ENCODE results near the gene AGK.

The AGK gene

DNA sequence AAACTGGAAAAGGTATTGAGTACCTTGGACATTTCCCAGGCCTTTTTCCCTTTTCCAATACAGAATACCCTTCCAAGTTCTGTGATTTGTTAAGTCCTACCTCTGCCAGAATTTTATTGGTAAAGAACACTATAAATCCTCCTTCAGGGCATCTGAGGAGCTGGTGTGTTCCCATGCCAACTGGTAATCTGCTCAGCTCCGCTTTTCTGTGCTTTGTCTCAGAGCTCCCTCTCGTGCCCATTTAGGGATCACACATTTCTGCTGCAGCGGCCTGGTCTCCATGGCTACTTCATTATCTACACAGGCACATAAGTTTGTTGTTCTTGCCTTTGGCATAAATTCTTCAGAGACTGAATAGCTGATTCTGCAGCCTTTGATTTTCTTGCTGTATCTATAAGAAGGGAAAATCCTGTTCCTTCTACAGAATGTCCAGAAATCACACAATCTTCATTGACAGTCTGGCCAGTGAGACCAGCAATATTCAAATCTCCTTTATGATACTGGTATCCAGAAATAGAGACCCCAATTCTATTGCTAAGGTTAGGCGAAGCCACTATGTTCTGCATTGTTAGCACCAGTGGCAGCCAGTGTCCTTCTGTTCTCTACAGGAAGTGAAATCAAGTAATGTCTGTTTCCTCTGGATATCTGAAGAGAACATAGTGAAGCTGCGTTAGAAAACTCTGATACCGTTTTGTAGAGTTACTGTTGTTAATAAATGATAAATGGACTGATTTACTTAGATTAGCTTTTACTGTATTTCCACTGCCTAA, 98.8 kb downstream of the AGK start:
- DNase-seq = peak; percentile 73
- no peaks in the 10 kb centered on the region for H3K27me3 ChIP-seq (ENCODE audit: insufficient read depth, low read depth, severe bottlenecking)

DNA sequence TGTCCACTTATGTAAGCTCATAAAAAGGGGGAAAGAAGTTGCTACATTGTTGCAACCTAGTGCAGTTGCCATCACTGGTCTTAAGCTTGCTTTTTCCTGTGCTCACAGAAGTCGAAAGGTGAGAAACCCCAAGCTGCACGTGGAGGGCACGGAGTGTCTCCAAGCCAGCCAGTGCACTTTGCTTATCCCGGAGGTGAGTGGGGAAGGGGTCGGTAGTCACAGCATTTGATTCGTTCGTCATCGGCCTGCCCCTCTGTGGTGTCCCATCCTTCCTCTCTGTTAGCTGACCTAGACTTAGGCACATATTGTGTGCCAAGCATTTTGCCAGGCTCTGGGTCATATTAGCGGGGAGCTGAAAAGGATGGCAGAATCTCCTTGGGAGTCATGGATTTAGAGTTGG, 100.2 kb downstream of the AGK start:
- DNase-seq = no peak
- Histone ChIP-seq H3K9me3 (ENCODE audit: severe bottlenecking) (no peaks in the 10 kb centered on the region), H3K36me3 (peaks cover 8% of the 10 kb centered on the region), H3K4me3 (ENCODE audit: low read depth, low read length) (no peak overlapping the region), H3K27ac (no peak overlapping the region), H3K27me3 (ENCODE audit: insufficient read depth, low read depth, severe bottlenecking) (no peaks in the 10 kb centered on the region)
- TF ChIP-seq, protein P1, sequence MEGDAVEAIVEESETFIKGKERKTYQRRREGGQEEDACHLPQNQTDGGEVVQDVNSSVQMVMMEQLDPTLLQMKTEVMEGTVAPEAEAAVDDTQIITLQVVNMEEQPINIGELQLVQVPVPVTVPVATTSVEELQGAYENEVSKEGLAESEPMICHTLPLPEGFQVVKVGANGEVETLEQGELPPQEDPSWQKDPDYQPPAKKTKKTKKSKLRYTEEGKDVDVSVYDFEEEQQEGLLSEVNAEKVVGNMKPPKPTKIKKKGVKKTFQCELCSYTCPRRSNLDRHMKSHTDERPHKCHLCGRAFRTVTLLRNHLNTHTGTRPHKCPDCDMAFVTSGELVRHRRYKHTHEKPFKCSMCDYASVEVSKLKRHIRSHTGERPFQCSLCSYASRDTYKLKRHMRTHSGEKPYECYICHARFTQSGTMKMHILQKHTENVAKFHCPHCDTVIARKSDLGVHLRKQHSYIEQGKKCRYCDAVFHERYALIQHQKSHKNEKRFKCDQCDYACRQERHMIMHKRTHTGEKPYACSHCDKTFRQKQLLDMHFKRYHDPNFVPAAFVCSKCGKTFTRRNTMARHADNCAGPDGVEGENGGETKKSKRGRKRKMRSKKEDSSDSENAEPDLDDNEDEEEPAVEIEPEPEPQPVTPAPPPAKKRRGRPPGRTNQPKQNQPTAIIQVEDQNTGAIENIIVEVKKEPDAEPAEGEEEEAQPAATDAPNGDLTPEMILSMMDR (IDR thresholded peaks at IDR 0.05; ENCODE audit: low read depth, low read length) = no peak

More for the DNA sequence above, 98.8 kb downstream of the AGK start:
- TF ChIP-seq, protein P1 (IDR thresholded peaks at IDR 0.05; ENCODE audit: low read depth, low read length) = peak; percentile 82
- Histone ChIP-seq H3K27ac (no peak overlapping the region), H3K4me3 (ENCODE audit: low read depth, low read length) (no peak overlapping the region), H3K9me3 (ENCODE audit: severe bottlenecking) (no peaks in the 10 kb centered on the region), H3K36me3 (peaks cover 11% of the 10 kb centered on the region)

DNA sequence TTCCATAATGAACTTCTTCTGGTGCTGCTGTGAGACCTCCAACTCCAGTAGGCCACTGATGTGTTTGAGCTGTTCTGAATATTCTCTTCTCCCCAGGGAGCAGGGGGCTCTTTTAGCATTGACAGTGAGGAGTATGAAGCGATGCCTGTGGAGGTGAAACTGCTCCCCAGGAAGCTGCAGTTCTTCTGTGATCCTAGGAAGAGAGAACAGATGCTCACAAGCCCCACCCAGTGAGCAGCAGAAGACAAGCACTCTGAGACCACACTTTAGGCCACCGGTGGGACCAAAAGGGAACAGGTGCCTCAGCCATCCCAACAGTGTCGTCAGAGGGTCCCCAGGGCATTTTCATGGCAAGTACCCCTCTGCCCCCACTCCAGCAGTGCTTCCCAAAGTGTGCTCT, 101.5 kb downstream of the AGK start:
- no peaks in the 10 kb centered on the region for H3K27me3 ChIP-seq (ENCODE audit: insufficient read depth, low read depth, severe bottlenecking)
- TF ChIP-seq, protein P1 (IDR thresholded peaks at IDR 0.05; ENCODE audit: low read depth, low read length) = no peak
- peaks cover 8% of the 10 kb centered on the region for H3K36me3 ChIP-seq
- no peak overlapping the region for H3K4me3 ChIP-seq (ENCODE audit: low read depth, low read length)
- DNase-seq = no peak
- no peak overlapping the region for H3K27ac ChIP-seq
- no peaks in the 10 kb centered on the region for H3K9me3 ChIP-seq (ENCODE audit: severe bottlenecking)

DNA sequence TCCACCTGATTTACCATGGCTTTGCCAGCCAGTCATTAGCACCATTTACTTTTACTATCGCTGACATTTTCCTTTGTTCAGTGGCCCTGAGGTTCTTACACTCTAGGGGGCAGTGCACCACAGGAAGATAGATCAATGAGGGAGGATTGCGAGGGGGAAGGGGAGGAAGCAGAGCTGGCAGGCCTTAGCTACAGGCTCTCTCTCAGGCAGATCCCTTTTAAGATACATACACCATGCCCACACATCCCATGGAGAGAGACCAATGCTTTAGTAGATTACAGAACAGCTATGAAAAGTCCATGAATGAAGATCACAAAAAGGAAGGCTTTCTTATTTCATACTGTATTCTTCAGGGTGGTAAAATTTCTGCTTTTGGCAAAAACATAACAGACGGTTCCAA, 103.3 kb downstream of the AGK start:
- Histone ChIP-seq H3K9me3 (ENCODE audit: severe bottlenecking) (no peaks in the 10 kb centered on the region), H3K36me3 (peaks cover 6% of the 10 kb centered on the region), H3K4me3 (ENCODE audit: low read depth, low read length) (no peak overlapping the region), H3K27ac (no peak overlapping the region), H3K27me3 (ENCODE audit: insufficient read depth, low read depth, severe bottlenecking) (no peaks in the 10 kb centered on the region)
- TF ChIP-seq, protein P1 (IDR thresholded peaks at IDR 0.05; ENCODE audit: low read depth, low read length) = peak; percentile 72
- DNase-seq = peak; percentile 79

DNA sequence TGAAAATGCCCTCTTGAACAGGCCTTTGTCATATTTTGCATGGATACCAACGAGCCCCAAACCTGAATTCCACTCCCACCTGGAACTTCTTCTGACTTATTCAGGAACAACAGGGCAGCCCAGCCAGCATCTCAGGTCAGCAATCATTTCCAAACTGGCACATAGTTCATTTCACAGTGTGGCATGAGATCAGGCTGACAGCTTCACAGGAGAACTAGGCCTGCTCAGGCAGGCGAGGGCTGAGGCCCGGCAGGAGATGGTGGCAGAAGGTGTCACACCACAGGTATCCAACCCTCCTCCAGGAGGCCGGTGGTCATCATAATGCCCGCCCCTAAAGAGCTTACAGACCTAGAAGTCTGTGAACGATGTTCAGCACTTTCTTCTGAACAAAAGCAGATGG, 108.3 kb downstream of the AGK start:
- no peaks in the 10 kb centered on the region for H3K9me3 ChIP-seq (ENCODE audit: severe bottlenecking)
- TF ChIP-seq, protein P1 (IDR thresholded peaks at IDR 0.05; ENCODE audit: low read depth, low read length) = no peak
- no peak for DNase-seq
- H3K36me3 ChIP-seq = no peaks in the 10 kb centered on the region
- H3K4me3 ChIP-seq (ENCODE audit: low read depth, low read length) = no peak overlapping the region
- no peak overlapping the region for H3K27ac ChIP-seq
- no peaks in the 10 kb centered on the region for H3K27me3 ChIP-seq (ENCODE audit: insufficient read depth, low read depth, severe bottlenecking)

DNA sequence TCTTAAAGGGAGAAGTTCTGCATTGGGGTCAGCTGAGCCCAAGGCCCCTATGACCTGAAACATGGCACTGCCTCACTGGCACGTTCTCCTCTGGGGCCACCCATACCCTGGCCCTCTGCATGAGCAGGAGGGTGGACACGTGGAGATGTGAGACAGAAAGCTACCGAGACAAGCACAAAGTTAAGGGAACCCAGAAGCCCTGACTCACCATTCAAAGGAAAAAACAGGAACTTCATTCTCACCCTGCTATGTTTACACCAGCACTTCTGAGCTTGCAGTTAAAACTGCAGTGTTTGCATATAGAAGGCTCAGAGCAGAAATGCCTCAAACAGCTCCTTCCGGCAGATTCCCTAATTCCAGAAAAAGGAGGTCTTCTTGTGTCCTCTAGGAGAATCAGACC, 109.0 kb downstream of the AGK start:
- H3K27me3 ChIP-seq (ENCODE audit: insufficient read depth, low read depth, severe bottlenecking) = no peaks in the 10 kb centered on the region
- H3K27ac ChIP-seq = no peak overlapping the region
- no peak for DNase-seq
- no peaks in the 10 kb centered on the region for H3K9me3 ChIP-seq (ENCODE audit: severe bottlenecking)
- no peak overlapping the region for H3K4me3 ChIP-seq (ENCODE audit: low read depth, low read length)
- no peaks in the 10 kb centered on the region for H3K36me3 ChIP-seq
- TF ChIP-seq, protein P1 (IDR thresholded peaks at IDR 0.05; ENCODE audit: low read depth, low read length) = no peak
